SK-N-SH (cell line): ENCODE results near the gene ZMYM1. TPM values are rescaled to one million over a fixed set of nuclear protein-coding genes. Genes with fewer than 3 reads are reported as not detected.
"Not testable (repeated sequence)": the region's sequence is repeated elsewhere in the genome, so short reads cannot be mapped to it uniquely, and the experiment has no call there.

Experiments
- CTCF ChIA-PET: fragments of 300-600, 350-600 bp; formaldehyde crosslinking; extraction: SDS; loops from one replicate; lab custom pipeline; 2021; lab: Yijun Ruan, JAX
- POLR2A ChIA-PET: fragments of 350-600 bp; sonication (Branson Sonifier 250); formaldehyde crosslinking; extraction: SDS; loops from one replicate; lab custom pipeline; 2020; ENCODE audit warnings: antibody characterized with exemption, inconsistent platforms; lab: Yijun Ruan, JAX
- DNase-seq: peaks from one replicate; pipeline ENCODE4 v3.0.0; 2012
- H2AFZ ChIP-seq: fragments of 200-600 bp; sonication (generic); 2 replicates; pipeline ENCODE4 v1.8.1; 2016; ENCODE audit warnings: antibody characterized with exemption, mild to moderate bottlenecking, low read depth
- H3F3A ChIP-seq: fragments of 200-600 bp; sonication (generic); replicated peaks from 2 replicates; pipeline ENCODE3; 2016; ENCODE audit warnings: antibody characterized with exemption, mild to moderate bottlenecking; ENCODE audit not compliant: insufficient read depth
- H3K27ac ChIP-seq, 2 experiments: fragments of 200-500 bp in 1 of 2; fragments of 200-600 bp in 1 of 2; sonication (Bioruptor generic) in 1 of 2; sonication (generic), shearing (Covaris generic) in 1 of 2; 2 replicates each; pipeline versions ENCODE4 v1.5.1 to v1.6.1; 2014 to 2016; ENCODE audit warnings: low read depth in 2 of 2, inconsistent platforms in 1 of 2, low read length in 1 of 2, mild to moderate bottlenecking in 1 of 2, mixed read lengths in 1 of 2
- H3K27me3 ChIP-seq: fragments of 200-600 bp; sonication (generic), shearing (Covaris generic); 2 replicates; pipeline ENCODE4 v1.6.1; 2016; ENCODE audit warnings: mixed run types; ENCODE audit not compliant: insufficient read depth
- H3K36me3 ChIP-seq, 2 experiments: fragments of 200-500 bp in 1 of 2; fragments of 200-600 bp in 1 of 2; sonication (Bioruptor generic) in 1 of 2; sonication (generic) in 1 of 2; replicated peaks in 1 of 2; 2 replicates each; pipeline versions ENCODE3 to v1.5.1; 2014 to 2016; ENCODE audit warnings: low read length in 1 of 2, mild to moderate bottlenecking in 1 of 2; ENCODE audit not compliant: insufficient read depth in 2 of 2, control insufficient read depth in 1 of 2
- H3K4me1 ChIP-seq, 2 experiments: fragments of 200-500 bp in 1 of 2; fragments of 200-600 bp in 1 of 2; sonication (Bioruptor generic) in 1 of 2; sonication (generic), shearing (Covaris generic) in 1 of 2; 2 replicates each; pipeline versions ENCODE4 v1.5.1 to v1.6.1; 2014 to 2016; ENCODE audit warnings: low read depth in 1 of 2, low read length in 1 of 2, mixed run types in 1 of 2; ENCODE audit not compliant: insufficient read depth in 2 of 2, control insufficient read depth in 1 of 2
- H3K4me2 ChIP-seq: fragments of 200-600 bp; sonication (generic), shearing (Covaris generic); 2 replicates; pipeline ENCODE4 v1.6.1; 2017; ENCODE audit warnings: mixed run types
- H3K4me3 ChIP-seq, 2 experiments: fragments of 200-500 bp in 1 of 2; fragments of 200-600 bp in 1 of 2; sonication (Bioruptor generic) in 1 of 2; sonication (generic), shearing (Covaris generic) in 1 of 2; 2 replicates each; pipeline versions ENCODE4 v1.5.1 to v1.8.1; 2014 to 2016; ENCODE audit warnings: low read depth in 2 of 2, inconsistent platforms in 1 of 2, low read length in 1 of 2, mild to moderate bottlenecking in 1 of 2, mixed read lengths in 1 of 2, moderate library complexity in 1 of 2
- H3K79me2 ChIP-seq: fragments of 200-600 bp; sonication (generic); 2 replicates; pipeline ENCODE4 v1.8.1; 2017; ENCODE audit warnings: mild to moderate bottlenecking; ENCODE audit not compliant: insufficient read depth
- H3K9ac ChIP-seq: fragments of 200-600 bp; sonication (generic); 2 replicates; pipeline ENCODE4 v1.6.1; 2017; ENCODE audit warnings: mixed run types
- H3K9me2 ChIP-seq: fragments of 200-600 bp; sonication (generic); 2 replicates; pipeline ENCODE4 v1.6.1; 2017; ENCODE audit warnings: mixed run types
- H3K9me3 ChIP-seq: fragments of 200-600 bp; sonication (generic); 2 replicates; pipeline ENCODE4 v1.6.1; 2017; ENCODE audit warnings: mixed run types, mild to moderate bottlenecking, moderate library complexity
- H4K20me1 ChIP-seq: fragments of 200-600 bp; sonication (generic); 2 replicates; pipeline ENCODE4 v1.6.1; 2017; ENCODE audit warnings: mild to moderate bottlenecking, mixed run types; ENCODE audit not compliant: insufficient read depth
- CTCF ChIP-seq: fragments of 200-600 bp; sonication (generic); IDR thresholded peaks from 2 replicates; pipeline ENCODE4 v1.6.1; 2017; ENCODE audit warnings: antibody characterized with exemption, mild to moderate bottlenecking, moderate library complexity
- ELF1 ChIP-seq: IDR thresholded peaks from 2 replicates; pipeline ENCODE4 v1.4.0; 2012
- EP300 ChIP-seq, 2 experiments: IDR thresholded peaks; 2 replicates each; pipeline versions ENCODE4 v1.4.0 to v1.6.1; 2012; ENCODE audit warnings: borderline replicate concordance in 1 of 2, low read depth in 1 of 2, low read length in 1 of 2
- FOXJ3 ChIP-seq: sonication (generic); formaldehyde crosslinking; IDR thresholded peaks from 2 replicates; pipeline ENCODE4 v1.5.1; 2020; ENCODE audit warnings: mild to moderate bottlenecking, missing genetic modification reagents
- FOXM1 ChIP-seq: IDR thresholded peaks from 2 replicates; pipeline ENCODE4 v1.4.0; 2012; ENCODE audit warnings: low read depth, mild to moderate bottlenecking
- GATA2 ChIP-seq: sonication (generic); formaldehyde crosslinking; IDR thresholded peaks from 2 replicates; pipeline ENCODE4 v1.5.0; 2020; ENCODE audit warnings: mild to moderate bottlenecking, missing genetic modification reagents
- JUND ChIP-seq: IDR thresholded peaks from 2 replicates; pipeline ENCODE4 v1.4.0; 2012
- MEF2A ChIP-seq: IDR thresholded peaks from 2 replicates; pipeline ENCODE4 v1.4.0; 2012; ENCODE audit warnings: low read depth, borderline replicate concordance
- MXI1 ChIP-seq: IDR thresholded peaks from 2 replicates; pipeline ENCODE4 v1.6.1; 2012; ENCODE audit warnings: mild to moderate bottlenecking, low read depth, low read length, improper control_type of control experiment
- NFIC ChIP-seq: IDR thresholded peaks from 2 replicates; pipeline ENCODE4 v1.4.0; 2012; ENCODE audit warnings: borderline replicate concordance
- NRF1 ChIP-seq: IDR thresholded peaks from 2 replicates; pipeline ENCODE4 v1.6.1; 2012; ENCODE audit warnings: low read depth, mild to moderate bottlenecking, low read length
- PBX3 ChIP-seq: IDR thresholded peaks from 2 replicates; pipeline ENCODE4; 2012
- POLR2AphosphoS5 ChIP-seq: IDR thresholded peaks from 2 replicates; pipeline ENCODE4 v1.6.1; 2012; ENCODE audit warnings: low read depth, low read length
- RFX5 ChIP-seq: IDR thresholded peaks from 2 replicates; pipeline ENCODE4 v1.6.1; 2012; ENCODE audit warnings: mild to moderate bottlenecking, improper control_type of control experiment, low read length
- TAF1 ChIP-seq: IDR thresholded peaks from 2 replicates; pipeline ENCODE4 v1.6.1; 2012; ENCODE audit warnings: low read depth, mild to moderate bottlenecking, low read length, moderate library complexity, borderline replicate concordance
- TEAD4 ChIP-seq: IDR thresholded peaks from 2 replicates; pipeline ENCODE4 v1.4.0; 2012; ENCODE audit warnings: mild to moderate bottlenecking, borderline replicate concordance; ENCODE audit not compliant: insufficient read depth
- YY1 ChIP-seq: IDR thresholded peaks from 2 replicates; pipeline ENCODE4 v1.4.0; 2012; ENCODE audit warnings: low read depth, mild to moderate bottlenecking
- ZBTB33 ChIP-seq: IDR thresholded peaks from 2 replicates; pipeline ENCODE4 v1.4.0; 2012; ENCODE audit warnings: low read depth, borderline replicate concordance
- WGBS: methylation state at CpG from one replicate; pipeline ENCODE4 v1.1.6; 2017; ENCODE audit warnings: low lambda C conversion rate; 5-methylcytosine and 5-hydroxymethylcytosine counted together
- polyA plus RNA-seq, 3 experiments: library from polyadenylated mRNA; depleted of rRNA; stranded (reverse); fragments of >200 nt; gene quantifications; 2 replicates each; pipeline ENCODE4 v1.2.3, GENCODE V29; 2012
- TF ChIP-seq, protein P1 (sequence below): IDR thresholded peaks from 2 replicates; pipeline ENCODE4 v1.4.0; 2012; ENCODE audit warnings: low read depth
- TF ChIP-seq, protein P2 (sequence below): IDR thresholded peaks from 2 replicates; pipeline ENCODE4 v1.6.1; 2012; ENCODE audit warnings: mild to moderate bottlenecking, low read depth, low read length, moderate library complexity

ZMYM1 gene
- polyA plus RNA-seq, 1 of the 3 experiments (the other 2 are of a cell fraction): 4.1 TPM

- no peaks in the 10 kb centered on the region for H3K4me1 ChIP-seq
- CTCF ChIA-PET: no interaction called here
- H3K4me2 ChIP-seq: no peak overlapping the region
- no peak for TF ChIP-seq TEAD4
- TF ChIP-seq CTCF: no peak
- TF ChIP-seq FOXJ3 (CRISPR knock-in tag): no peak
- TF ChIP-seq FOXM1: no peak
- no peak for TF ChIP-seq YY1
- TF ChIP-seq MXI1: no peak
- no peak for TF ChIP-seq ELF1
- TF ChIP-seq, protein P1, sequence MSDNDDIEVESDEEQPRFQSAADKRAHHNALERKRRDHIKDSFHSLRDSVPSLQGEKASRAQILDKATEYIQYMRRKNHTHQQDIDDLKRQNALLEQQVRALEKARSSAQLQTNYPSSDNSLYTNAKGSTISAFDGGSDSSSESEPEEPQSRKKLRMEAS: no peak
- no peak for TF ChIP-seq RFX5
- no peak for TF ChIP-seq EP300 (IDR thresholded peaks at IDR 0.05; ENCODE audit: borderline replicate concordance in 1 of 2, low read depth in 1 of 2, low read length in 1 of 2)
- TF ChIP-seq POLR2AphosphoS5: no peak
- no peak for TF ChIP-seq NRF1
- no peak for TF ChIP-seq GATA2 (CRISPR knock-in tag)
- no peak for TF ChIP-seq PBX3
- no peak for TF ChIP-seq JUND
- TF ChIP-seq, protein P2, sequence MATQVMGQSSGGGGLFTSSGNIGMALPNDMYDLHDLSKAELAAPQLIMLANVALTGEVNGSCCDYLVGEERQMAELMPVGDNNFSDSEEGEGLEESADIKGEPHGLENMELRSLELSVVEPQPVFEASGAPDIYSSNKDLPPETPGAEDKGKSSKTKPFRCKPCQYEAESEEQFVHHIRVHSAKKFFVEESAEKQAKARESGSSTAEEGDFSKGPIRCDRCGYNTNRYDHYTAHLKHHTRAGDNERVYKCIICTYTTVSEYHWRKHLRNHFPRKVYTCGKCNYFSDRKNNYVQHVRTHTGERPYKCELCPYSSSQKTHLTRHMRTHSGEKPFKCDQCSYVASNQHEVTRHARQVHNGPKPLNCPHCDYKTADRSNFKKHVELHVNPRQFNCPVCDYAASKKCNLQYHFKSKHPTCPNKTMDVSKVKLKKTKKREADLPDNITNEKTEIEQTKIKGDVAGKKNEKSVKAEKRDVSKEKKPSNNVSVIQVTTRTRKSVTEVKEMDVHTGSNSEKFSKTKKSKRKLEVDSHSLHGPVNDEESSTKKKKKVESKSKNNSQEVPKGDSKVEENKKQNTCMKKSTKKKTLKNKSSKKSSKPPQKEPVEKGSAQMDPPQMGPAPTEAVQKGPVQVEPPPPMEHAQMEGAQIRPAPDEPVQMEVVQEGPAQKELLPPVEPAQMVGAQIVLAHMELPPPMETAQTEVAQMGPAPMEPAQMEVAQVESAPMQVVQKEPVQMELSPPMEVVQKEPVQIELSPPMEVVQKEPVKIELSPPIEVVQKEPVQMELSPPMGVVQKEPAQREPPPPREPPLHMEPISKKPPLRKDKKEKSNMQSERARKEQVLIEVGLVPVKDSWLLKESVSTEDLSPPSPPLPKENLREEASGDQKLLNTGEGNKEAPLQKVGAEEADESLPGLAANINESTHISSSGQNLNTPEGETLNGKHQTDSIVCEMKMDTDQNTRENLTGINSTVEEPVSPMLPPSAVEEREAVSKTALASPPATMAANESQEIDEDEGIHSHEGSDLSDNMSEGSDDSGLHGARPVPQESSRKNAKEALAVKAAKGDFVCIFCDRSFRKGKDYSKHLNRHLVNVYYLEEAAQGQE: no peak
- TF ChIP-seq TAF1: no peak
- TF ChIP-seq MEF2A: no peak
- no peak for TF ChIP-seq ZBTB33
- no peak for TF ChIP-seq NFIC
- H3K36me3 ChIP-seq: no peaks in the 10 kb centered on the region
- H3K4me3 ChIP-seq: no peak overlapping the region
- DNase-seq: no peak
- H3K79me2 ChIP-seq: no peaks in the 10 kb centered on the region
- no peak overlapping the region for H3K27ac ChIP-seq
- peaks cover 4% of the 10 kb centered on the region for H3F3A ChIP-seq
- POLR2A ChIA-PET: no interaction called here
- H3K9ac ChIP-seq: no peak overlapping the region
- no peaks in the 10 kb centered on the region for H3K9me2 ChIP-seq
- WGBS: 96% methylated on average over 1 of the region's 1 CpG
- no peaks in the 10 kb centered on the region for H4K20me1 ChIP-seq
- no peaks in the 10 kb centered on the region for H3K9me3 ChIP-seq
- H3K27me3 ChIP-seq: no peaks in the 10 kb centered on the region; the same call in 1 of the 2 replicates
- no peak overlapping the region for H2AFZ ChIP-seq
Observed at GRCh38 chr1:35073265-35073811, 5.8 kb upstream of the ZMYM1 start.

DNA sequence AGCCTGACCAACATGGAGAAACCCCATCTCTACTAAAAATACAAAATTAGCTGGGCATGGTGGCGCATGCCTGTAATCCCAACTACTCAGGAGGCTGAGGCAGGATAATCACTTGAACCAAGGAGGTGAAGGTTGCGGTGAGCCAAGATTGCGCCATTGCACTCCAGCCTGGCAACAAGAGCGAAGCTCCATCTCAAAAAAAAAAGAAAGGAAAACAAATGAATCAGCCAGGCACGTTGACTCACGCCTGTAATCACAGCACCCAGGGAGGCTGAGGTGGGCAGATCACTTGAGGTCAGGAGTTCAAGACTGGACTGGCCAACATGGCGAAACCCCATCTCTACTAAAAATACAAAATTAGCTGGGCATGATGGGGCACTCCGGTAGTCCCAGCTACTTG, 2.8 kb upstream of the ZMYM1 start:
- H4K20me1 ChIP-seq, H3K36me3 ChIP-seq, POLR2A ChIA-PET, H3K4me2 ChIP-seq, H3K27me3 ChIP-seq, CTCF ChIA-PET, H3K9me3 ChIP-seq, H3K4me3 ChIP-seq, DNase-seq, H3K4me1 ChIP-seq, H3K27ac ChIP-seq, H3K9me2 ChIP-seq, H3K9ac ChIP-seq, H2AFZ ChIP-seq: not testable (repeated sequence)
- Histone ChIP-seq H3F3A (peaks cover 12% of the 10 kb centered on the region), H3K79me2 (peaks cover 20% of the 10 kb centered on the region)
- WGBS: 66% methylated on average over 8 of the region's 8 CpGs
